MM.1S (cell line): Measurements from ENCODE around the gene ABCC1.

Experiments used
- DNase-seq: peaks from one replicate; pipeline ENCODE4 v3.0.0-alpha.2; 2015
- H2AFZ ChIP-seq: fragments of 300-600 bp; sonication (generic); 2 replicates; pipeline ENCODE4 v1.6.0; 2016; ENCODE audit warnings: antibody characterized with exemption, low read length
- H3F3A ChIP-seq: fragments of 300-600 bp; sonication (generic); 2 replicates; pipeline ENCODE4 v1.6.1; 2016; ENCODE audit warnings: mild to moderate bottlenecking, antibody characterized with exemption, low read length, moderate library complexity, mixed read lengths; ENCODE audit not compliant: insufficient read depth
- H3K27ac ChIP-seq: fragments of 300-600 bp; sonication (generic); 2 replicates; pipeline ENCODE4 v1.5.1; 2016; ENCODE audit warnings: mild to moderate bottlenecking, low read length
- H3K27me3 ChIP-seq: fragments of 300-600 bp; sonication (generic); replicated peaks from 2 replicates; pipeline ENCODE4 v1.6.0; 2016; ENCODE audit warnings: low read length; ENCODE audit not compliant: insufficient read depth
- H3K36me3 ChIP-seq: fragments of 300-600 bp; sonication (generic); replicated peaks from 2 replicates; pipeline ENCODE4 v1.6.1; 2016; ENCODE audit warnings: mild to moderate bottlenecking, low read length, mixed read lengths; ENCODE audit not compliant: insufficient read depth
- H3K4me1 ChIP-seq: fragments of 300-600 bp; sonication (generic); 2 replicates; pipeline ENCODE4 v1.6.1; 2016; ENCODE audit warnings: low read length, mixed read lengths
- H3K4me2 ChIP-seq: fragments of 300-600 bp; sonication (generic); 2 replicates; pipeline ENCODE4 v1.6.0; 2016; ENCODE audit warnings: low read depth, low read length
- H3K4me3 ChIP-seq: fragments of 300-600 bp; sonication (generic); 2 replicates; pipeline ENCODE4 v1.5.1; 2016; ENCODE audit warnings: low read length, mixed read lengths
- H3K79me2 ChIP-seq: fragments of 300-600 bp; sonication (generic); 2 replicates; pipeline ENCODE4 v1.6.1; 2016; ENCODE audit warnings: mixed run types, low read length, mixed read lengths
- H3K9ac ChIP-seq: fragments of 300-600 bp; sonication (generic); 2 replicates; pipeline ENCODE4 v1.6.1; 2016; ENCODE audit warnings: low read length, mixed read lengths
- H3K9me2 ChIP-seq: fragments of 300-600 bp; sonication (generic); replicated peaks from 2 replicates; pipeline ENCODE4 v1.6.1; 2016; ENCODE audit warnings: mild to moderate bottlenecking, low read length, mixed read lengths; ENCODE audit not compliant: insufficient read depth
- H3K9me3 ChIP-seq: fragments of 300-600 bp; sonication (generic); replicated peaks from 2 replicates; pipeline ENCODE4 v1.6.1; 2016; ENCODE audit warnings: mild to moderate bottlenecking, low read length, mixed read lengths; ENCODE audit not compliant: insufficient read depth
- H4K20me1 ChIP-seq: fragments of 300-600 bp; sonication (generic); 2 replicates; pipeline ENCODE4 v1.6.1; 2016; ENCODE audit warnings: mild to moderate bottlenecking, low read length, moderate library complexity, mixed read lengths; ENCODE audit not compliant: insufficient read depth
- EZH2 ChIP-seq: fragments of 300-600 bp; sonication (generic); optimal IDR thresholded peaks from 2 replicates; pipeline ENCODE3; 2017; ENCODE audit warnings: low read depth, mild to moderate bottlenecking, antibody characterized with exemption, low read length, mixed read lengths
- EZH2phosphoT487 ChIP-seq: fragments of 300-600 bp; sonication (generic); IDR thresholded peaks from 2 replicates; pipeline ENCODE4 v1.6.1; 2018; ENCODE audit warnings: antibody characterized with exemption, low read length
- TF ChIP-seq, protein P1 (sequence below): fragments of 300-600 bp; sonication (generic); IDR thresholded peaks from 2 replicates; pipeline ENCODE4 v1.5.1; 2016; ENCODE audit warnings: antibody characterized with exemption, low read length, mixed read lengths

Gene ABCC1

DNA sequence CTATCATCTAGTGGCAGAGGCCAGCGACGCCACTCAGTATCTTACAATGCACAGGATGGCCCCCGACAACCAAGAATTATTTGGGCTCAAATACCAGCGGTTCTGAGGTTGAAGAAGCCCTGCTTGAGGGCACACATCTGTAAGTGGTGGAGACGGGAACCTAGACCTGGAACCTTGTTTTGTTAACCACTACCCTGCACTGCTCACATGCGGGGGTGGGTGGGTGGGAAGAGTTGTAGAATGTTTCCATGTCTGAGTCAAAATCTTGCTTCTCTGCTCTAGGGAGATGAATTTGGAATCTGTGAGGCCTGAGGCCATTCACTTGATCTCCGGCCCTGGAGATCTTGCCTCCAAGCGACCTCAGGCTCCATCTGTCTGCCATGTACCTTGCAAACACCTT, 44.1 kb downstream of the ABCC1 start:
- no peaks in the 10 kb centered on the region for H3F3A ChIP-seq

DNA sequence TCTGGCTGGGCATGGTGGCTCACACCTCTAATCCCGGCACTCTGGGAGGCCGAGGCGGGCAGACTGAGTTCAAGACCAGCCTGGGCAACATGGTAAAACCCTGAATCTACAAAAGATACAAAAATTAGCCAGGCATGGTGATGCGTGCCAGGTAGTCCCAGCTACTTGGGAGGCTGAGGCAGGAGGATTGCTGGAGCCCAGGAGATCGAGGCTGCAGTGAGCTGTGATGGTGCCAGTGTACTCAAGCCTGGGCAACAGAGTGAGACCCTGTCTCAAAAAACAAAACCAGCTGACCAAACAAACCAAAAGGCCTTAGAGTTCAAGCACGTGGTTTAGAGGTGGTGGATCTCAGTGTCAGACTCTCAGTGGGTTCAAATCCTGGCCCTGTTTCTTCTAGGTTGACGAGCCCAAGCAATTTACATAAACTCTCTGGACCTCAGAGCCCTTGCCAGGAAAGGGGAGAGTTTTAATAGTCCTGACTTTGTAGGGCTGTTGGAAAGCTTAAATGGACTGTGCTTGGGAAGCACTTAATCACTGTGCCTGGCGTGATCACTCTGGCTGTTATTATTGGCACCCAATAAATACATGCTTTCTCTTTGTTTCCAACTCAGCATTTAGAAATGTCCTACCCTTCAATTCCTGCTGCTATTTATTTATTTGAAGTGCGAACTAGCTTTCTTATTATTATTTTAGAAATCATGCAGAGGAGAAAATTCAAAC, 44.7 kb downstream of the ABCC1 start:
- no peaks in the 10 kb centered on the region for H3K9me2 ChIP-seq
- no peak overlapping the region for H3K4me2 ChIP-seq
- no peak overlapping the region for H2AFZ ChIP-seq
- H3K27ac ChIP-seq = no peak overlapping the region
- no peaks in the 10 kb centered on the region for H3K9me3 ChIP-seq
- no peaks in the 10 kb centered on the region for H3F3A ChIP-seq
- TF ChIP-seq EZH2 = no peak
- no peak for TF ChIP-seq EZH2phosphoT487
- TF ChIP-seq, protein P1, sequence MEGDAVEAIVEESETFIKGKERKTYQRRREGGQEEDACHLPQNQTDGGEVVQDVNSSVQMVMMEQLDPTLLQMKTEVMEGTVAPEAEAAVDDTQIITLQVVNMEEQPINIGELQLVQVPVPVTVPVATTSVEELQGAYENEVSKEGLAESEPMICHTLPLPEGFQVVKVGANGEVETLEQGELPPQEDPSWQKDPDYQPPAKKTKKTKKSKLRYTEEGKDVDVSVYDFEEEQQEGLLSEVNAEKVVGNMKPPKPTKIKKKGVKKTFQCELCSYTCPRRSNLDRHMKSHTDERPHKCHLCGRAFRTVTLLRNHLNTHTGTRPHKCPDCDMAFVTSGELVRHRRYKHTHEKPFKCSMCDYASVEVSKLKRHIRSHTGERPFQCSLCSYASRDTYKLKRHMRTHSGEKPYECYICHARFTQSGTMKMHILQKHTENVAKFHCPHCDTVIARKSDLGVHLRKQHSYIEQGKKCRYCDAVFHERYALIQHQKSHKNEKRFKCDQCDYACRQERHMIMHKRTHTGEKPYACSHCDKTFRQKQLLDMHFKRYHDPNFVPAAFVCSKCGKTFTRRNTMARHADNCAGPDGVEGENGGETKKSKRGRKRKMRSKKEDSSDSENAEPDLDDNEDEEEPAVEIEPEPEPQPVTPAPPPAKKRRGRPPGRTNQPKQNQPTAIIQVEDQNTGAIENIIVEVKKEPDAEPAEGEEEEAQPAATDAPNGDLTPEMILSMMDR = no peak
- no peak for DNase-seq
- H3K9ac ChIP-seq = no peak overlapping the region
- no peaks in the 10 kb centered on the region for H3K4me1 ChIP-seq
- H3K27me3 ChIP-seq = no peaks in the 10 kb centered on the region
- H3K4me3 ChIP-seq = no peak overlapping the region
- H4K20me1 ChIP-seq = no peaks in the 10 kb centered on the region
- no peaks in the 10 kb centered on the region for H3K36me3 ChIP-seq
- H3K79me2 ChIP-seq = peaks cover 46% of the 10 kb centered on the region

More for the DNA sequence above, 44.1 kb downstream of the ABCC1 start:
- no peaks in the 10 kb centered on the region for H3K4me1 ChIP-seq
- no peak overlapping the region for H3K4me3 ChIP-seq
- no peak overlapping the region for H3K4me2 ChIP-seq
- TF ChIP-seq, protein P1 = no peak
- TF ChIP-seq EZH2 (no peak), EZH2phosphoT487 (no peak)
- H3K9ac ChIP-seq = no peak overlapping the region
- H3K27me3 ChIP-seq = no peaks in the 10 kb centered on the region
- no peak overlapping the region for H3K27ac ChIP-seq
- no peaks in the 10 kb centered on the region for H3K36me3 ChIP-seq
- peaks cover 49% of the 10 kb centered on the region for H3K79me2 ChIP-seq
- no peaks in the 10 kb centered on the region for H3K9me3 ChIP-seq
- DNase-seq = no peak
- H4K20me1 ChIP-seq = no peaks in the 10 kb centered on the region
- H2AFZ ChIP-seq = no peak overlapping the region
- H3K9me2 ChIP-seq = no peaks in the 10 kb centered on the region

DNA sequence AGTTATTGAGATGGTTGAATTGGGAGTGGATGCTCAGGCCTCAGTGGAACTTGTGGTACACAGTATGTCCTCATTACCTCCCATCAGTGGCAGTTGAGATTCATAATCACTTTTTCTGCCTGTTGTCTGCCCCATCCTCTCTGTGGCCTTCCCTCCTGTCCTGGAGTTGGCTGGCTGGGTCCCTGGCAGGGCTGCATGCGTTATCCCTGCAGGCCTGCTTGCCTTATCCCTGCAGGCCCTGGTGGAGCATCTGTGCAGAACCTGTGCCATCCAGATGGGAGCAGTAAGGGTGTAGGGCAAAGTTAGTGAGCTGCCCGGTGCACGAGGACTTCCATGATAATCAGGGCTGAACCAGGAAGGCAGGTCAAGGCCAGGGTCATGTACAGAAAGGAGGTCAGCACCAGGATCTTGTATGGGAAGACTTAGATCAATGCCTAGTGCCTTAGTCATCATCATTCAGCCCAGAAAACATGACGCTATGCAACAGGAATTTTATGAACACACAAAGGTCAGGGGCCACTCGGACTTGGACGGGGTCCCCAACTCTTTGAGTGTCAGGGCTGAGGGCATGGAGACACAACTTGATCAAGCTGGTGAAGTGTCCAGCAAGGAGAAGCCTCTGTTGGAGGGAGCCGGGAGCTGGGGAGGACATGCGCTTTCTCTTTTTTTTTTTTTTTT, 47.2 kb downstream of the ABCC1 start:
- Histone ChIP-seq H3K79me2 (peaks cover 33% of the 10 kb centered on the region), H3K4me2 (no peak overlapping the region)

More for the DNA sequence above, 47.2 kb downstream of the ABCC1 start:
- no peak overlapping the region for H3K9ac ChIP-seq
- H3K9me3 ChIP-seq = no peaks in the 10 kb centered on the region
- H3K27ac ChIP-seq = no peak overlapping the region
- H3K4me1 ChIP-seq = no peaks in the 10 kb centered on the region
- H3K4me3 ChIP-seq = no peak overlapping the region
- H2AFZ ChIP-seq = no peak overlapping the region
- TF ChIP-seq EZH2phosphoT487 (no peak), EZH2 (no peak)
- TF ChIP-seq, protein P1 = no peak
- H4K20me1 ChIP-seq = no peaks in the 10 kb centered on the region
- DNase-seq = no peak
- no peaks in the 10 kb centered on the region for H3F3A ChIP-seq
- no peaks in the 10 kb centered on the region for H3K36me3 ChIP-seq
- H3K27me3 ChIP-seq = no peaks in the 10 kb centered on the region
- H3K9me2 ChIP-seq = no peaks in the 10 kb centered on the region
